Measurements from ENCODE around the gene SNX21. TPM values are rescaled to one million over a fixed set of nuclear protein-coding genes. Genes with fewer than 3 reads are reported as not detected.

Gene SNX21
- total RNA-seq, 3 donors from 2014 or later (not counting 1 experiment from before 2014, with no cell fraction given) = 0.99 to 1.7 (median 1.2) TPM

- peaks cover 6% of the 10 kb centered on the region for H3K4me1 ChIP-seq (ENCODE audit: control insufficient read depth, insufficient read depth, low read length)
- no peak for DNase-seq
- no peak overlapping the region for H3K4me3 ChIP-seq (ENCODE audit: low read length)
- Mint-ChIP-seq H3K27ac (no peak overlapping the region), H3K9me3 (no peaks in the 10 kb centered on the region), H3K27me3 (ENCODE audit: low read depth in 2 of 2) (no peaks in the 10 kb centered on the region), H3K4me1 (peaks cover 11 to 18% of the 10 kb centered on the region in 2 donors), H3K36me3 (no peaks in the 10 kb centered on the region), H3K4me3 (no peak overlapping the region)
- no peak overlapping the region for H3K27ac ChIP-seq (ENCODE audit: low read length)
- H3K9me3 ChIP-seq (ENCODE audit: control insufficient read depth, insufficient read depth, low read length) = no peaks in the 10 kb centered on the region
- no peak for ATAC-seq
- TF ChIP-seq CTCF (IDR thresholded peaks at IDR 0.05) = no peak
- intact Hi-C loops (cut with micrococcal nuclease) = no loop called here
- WGBS (ENCODE audit: insufficient coverage) = 100% methylated on average over 2 of the region's 2 CpGs
- peaks cover 48% of the 10 kb centered on the region for H3K36me3 ChIP-seq (ENCODE audit: control insufficient read depth, insufficient read depth, low read length)
- no peaks in the 10 kb centered on the region for H3K27me3 ChIP-seq (ENCODE audit: control insufficient read depth, insufficient read depth, low read length)
These were observed 16.6 kb downstream of the SNX21 start for GRCh38 chr20:45850238-45850637.

- TF ChIP-seq CTCF (IDR thresholded peaks at IDR 0.05) = no peak
- no peak overlapping the region for H3K27ac Mint-ChIP-seq
- no peak overlapping the region for H3K4me3 Mint-ChIP-seq
These were observed 17.3 kb downstream of the SNX21 start for GRCh38 chr20:45850926-45851325.

GRCh38 chr20:45851501-45851900 lies 17.9 kb downstream of the SNX21 start:
- H3K36me3 Mint-ChIP-seq = no peaks in the 10 kb centered on the region

More at GRCh38 chr20:45850926-45851325, 17.3 kb downstream of the SNX21 start:
- DNase-seq (no peak), ATAC-seq (no peak)
- Histone ChIP-seq H3K36me3 (ENCODE audit: control insufficient read depth, insufficient read depth, low read length) (peaks cover 42% of the 10 kb centered on the region), H3K4me1 (ENCODE audit: control insufficient read depth, insufficient read depth, low read length) (peaks cover 11% of the 10 kb centered on the region), H3K27ac (ENCODE audit: low read length) (no peak overlapping the region), H3K4me3 (ENCODE audit: low read length) (no peak overlapping the region), H3K27me3 (ENCODE audit: control insufficient read depth, insufficient read depth, low read length) (no peaks in the 10 kb centered on the region), H3K9me3 (ENCODE audit: control insufficient read depth, insufficient read depth, low read length) (no peaks in the 10 kb centered on the region)
- H3K9me3 Mint-ChIP-seq = no peaks in the 10 kb centered on the region
- intact Hi-C loops (cut with micrococcal nuclease) = no loop called here
- H3K36me3 Mint-ChIP-seq = no peaks in the 10 kb centered on the region
- no peaks in the 10 kb centered on the region for H3K27me3 Mint-ChIP-seq (ENCODE audit: low read depth in 2 of 2)
- WGBS (ENCODE audit: insufficient coverage) = 67% methylated on average over 1 of the region's 1 CpG
- peaks cover 11 to 21% of the 10 kb centered on the region in 2 donors for H3K4me1 Mint-ChIP-seq

More at GRCh38 chr20:45851501-45851900, 17.9 kb downstream of the SNX21 start:
- H3K27me3 ChIP-seq (ENCODE audit: control insufficient read depth, insufficient read depth, low read length) = no peaks in the 10 kb centered on the region
- H3K4me1 ChIP-seq (ENCODE audit: control insufficient read depth, insufficient read depth, low read length) = peaks cover 17% of the 10 kb centered on the region
- peaks cover 37% of the 10 kb centered on the region for H3K36me3 ChIP-seq (ENCODE audit: control insufficient read depth, insufficient read depth, low read length)
- no peak overlapping the region for H3K4me3 ChIP-seq (ENCODE audit: low read length)
- H3K9me3 ChIP-seq (ENCODE audit: control insufficient read depth, insufficient read depth, low read length) = no peaks in the 10 kb centered on the region
- no peaks in the 10 kb centered on the region for H3K27me3 Mint-ChIP-seq (ENCODE audit: low read depth in 2 of 2)
- TF ChIP-seq CTCF (IDR thresholded peaks at IDR 0.05) = no peak
- no peaks in the 10 kb centered on the region for H3K9me3 Mint-ChIP-seq
- no peak overlapping the region for H3K27ac ChIP-seq (ENCODE audit: low read length)
- H3K4me3 Mint-ChIP-seq = no peak overlapping the region
- H3K4me1 Mint-ChIP-seq = peaks cover 14 to 27% of the 10 kb centered on the region in 2 donors
- H3K27ac Mint-ChIP-seq = no peak overlapping the region
- intact Hi-C loops (cut with micrococcal nuclease) = no loop called here
- DNase-seq = no peak
- ATAC-seq = no peak

All from natural killer cell (primary cell).